Inflammatory macrophage treated with lipopolysaccharide for 4 hours (primary cell): ENCODE measurements around the gene FRMPD1.
"Not testable (repeated sequence)": the region's sequence is repeated elsewhere in the genome, so short reads cannot be mapped to it uniquely, and the experiment has no call there.

Experiments
- DNase-seq: peaks from one replicate; pipeline ENCODE4 v3.0.0-alpha.2; 2020

Gene FRMPD1

DNA sequence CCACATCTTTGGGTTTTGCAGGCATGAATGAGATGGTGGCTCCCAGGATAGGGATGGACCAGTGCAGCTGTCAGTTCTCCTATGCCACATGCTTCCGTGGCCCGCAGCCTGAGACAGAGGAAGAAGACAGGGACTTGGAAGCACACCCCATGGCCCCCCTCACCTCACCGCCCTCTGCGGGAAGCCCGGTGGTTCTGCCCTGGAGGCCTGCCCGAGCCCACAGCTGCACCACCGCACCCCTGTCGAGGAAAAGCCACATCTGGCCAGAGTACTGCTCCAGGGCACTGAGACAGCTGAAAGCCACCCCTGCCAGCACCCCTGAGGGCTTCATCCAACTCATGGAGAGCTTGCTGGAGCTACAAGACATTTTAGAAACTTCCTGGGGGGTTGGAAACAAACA lies 95.2 kb downstream of the FRMPD1 start:
- DNase-seq: no peak

DNA sequence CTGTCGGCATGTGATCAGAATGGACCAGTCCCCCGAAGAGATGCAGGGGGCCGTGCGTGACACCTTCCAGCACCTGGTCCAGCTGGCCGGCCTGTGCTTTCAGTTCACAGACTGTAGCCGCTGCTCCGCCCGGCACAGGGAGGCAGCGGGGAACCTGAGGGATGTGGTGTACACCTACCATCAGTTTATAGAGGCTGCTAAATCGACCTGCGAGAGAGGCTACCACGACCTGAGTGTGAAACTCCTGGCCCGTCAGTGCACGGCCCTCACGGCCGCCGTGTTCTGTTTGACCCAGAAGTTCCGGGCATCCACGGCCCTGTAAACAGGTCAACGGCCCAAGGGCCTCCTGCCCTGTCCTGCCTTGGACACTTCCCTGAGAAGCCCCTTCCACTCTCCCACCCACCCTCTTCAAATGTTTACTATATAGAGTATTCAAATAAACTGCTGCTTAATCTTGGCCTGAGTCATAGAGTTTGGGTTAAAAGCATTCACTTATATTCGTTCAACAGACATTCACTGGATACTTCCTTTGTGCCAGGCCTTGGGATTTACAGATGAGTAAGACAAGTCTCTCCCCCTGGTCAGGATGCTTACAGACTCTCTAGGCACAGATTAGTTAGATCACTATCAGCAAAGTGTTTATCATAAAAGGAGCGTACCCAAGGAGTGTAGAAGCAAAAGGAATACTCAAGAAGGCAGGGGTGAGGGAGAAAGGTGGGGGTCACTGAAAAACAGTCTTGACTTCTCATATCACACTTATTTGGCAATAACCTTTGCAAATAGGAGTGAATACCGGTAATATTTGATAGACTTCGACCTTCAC lies 95.9 kb downstream of the FRMPD1 start:
- DNase-seq: no peak

DNA sequence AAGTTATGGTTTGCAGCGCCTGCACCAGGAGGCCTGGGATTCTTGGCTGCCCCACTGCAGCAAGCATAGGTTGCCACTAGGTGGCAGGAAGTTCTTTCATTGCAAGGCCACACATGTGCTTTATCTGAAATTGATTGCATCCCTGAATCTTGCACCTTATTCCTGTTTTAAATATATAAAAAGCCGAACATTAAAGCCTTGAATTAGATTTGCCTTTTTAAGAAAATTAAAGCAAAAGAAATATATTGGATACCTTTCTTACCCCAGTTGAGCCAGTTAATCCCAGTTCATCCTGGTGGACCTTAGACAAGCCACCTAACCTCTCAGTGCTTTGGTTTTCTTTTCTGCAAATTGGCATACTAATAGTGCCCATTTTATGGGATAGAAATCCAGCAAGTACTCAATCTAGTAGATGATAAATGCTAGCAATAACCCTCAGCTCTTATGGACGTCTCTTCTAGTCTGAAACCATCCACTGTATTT lies 96.6 kb downstream of the FRMPD1 start:
- DNase-seq: peak; percentile 52

DNA sequence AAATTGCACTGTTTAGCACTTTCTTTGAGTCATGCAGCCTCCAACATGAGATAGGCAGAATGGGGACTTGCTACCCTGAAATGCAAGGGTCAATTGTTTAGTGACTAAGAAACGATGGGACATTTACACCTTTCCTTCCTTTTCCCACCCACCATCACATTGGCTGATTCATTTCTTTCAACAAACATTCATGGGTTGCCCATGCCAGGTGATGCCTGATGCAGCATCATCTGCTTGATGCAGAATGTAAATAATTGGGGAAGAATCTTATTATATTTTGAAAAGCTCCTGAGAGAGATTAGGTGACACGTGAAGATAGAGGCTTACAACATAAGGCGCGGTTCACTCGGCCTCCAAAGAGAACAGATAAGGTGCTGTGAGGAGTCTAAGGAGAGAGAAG lies 98.4 kb downstream of the FRMPD1 start:
- no peak for DNase-seq

DNA sequence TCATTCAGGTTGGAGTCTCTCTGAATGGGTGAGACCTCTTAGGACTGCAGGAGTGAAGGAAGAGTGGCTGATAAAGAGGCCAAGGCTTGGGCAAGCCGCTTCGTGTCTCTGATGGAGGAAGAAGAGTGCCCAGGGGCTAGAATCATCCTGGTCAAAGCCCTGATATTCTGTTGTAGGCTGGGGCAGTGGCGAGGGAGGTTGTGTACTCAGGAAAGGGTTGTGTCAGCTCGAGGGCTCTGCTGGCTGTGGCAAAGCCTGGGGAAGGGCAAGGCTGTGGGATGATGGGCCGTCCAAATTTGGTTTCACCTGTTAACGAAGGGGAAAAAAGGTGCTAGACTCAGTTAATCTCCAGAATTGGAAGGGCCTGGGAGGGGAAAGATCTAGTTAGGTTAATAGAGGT lies 100.4 kb downstream of the FRMPD1 start:
- DNase-seq: no peak

DNA sequence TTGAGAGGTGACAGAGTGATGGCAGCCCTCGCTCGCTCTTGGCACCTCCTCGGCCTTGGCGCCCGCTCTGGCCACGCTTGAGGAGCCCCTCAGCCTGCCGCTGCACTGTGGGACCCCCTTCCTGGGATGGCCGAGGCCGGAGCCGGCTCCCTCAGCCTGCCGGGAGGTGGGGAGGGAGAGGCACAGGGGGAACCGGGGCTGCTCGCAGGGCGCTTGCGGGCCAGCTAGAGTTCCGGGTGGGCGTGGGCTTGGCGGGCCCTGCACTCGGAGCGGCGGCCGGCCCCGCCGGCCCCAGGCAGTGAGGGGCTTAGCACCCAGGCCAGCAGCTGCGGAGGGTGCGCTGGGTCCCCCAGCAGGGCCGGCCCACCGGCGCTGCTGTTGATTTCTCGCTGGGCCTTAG lies 101.0 kb downstream of the FRMPD1 start:
- not testable (repeated sequence) for DNase-seq

DNA sequence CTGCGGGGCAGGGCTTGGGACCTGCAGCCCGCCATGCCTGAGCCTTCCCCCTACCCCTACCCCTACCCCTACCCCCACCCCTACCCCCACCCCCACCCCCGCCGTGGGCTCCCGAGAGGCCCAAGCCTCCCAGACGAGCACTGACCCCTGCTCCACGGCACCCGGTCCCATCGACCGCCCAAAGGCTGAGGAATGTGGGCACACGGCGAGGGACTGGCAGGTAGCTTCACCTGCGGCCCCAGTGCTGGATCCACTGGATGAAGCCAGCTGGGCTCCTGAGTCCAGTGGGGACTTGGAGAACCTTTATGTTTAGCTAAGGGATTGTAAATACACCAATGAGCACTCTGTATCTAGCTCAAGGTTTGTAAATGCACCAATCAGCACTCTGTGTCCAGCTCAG lies 101.4 kb downstream of the FRMPD1 start:
- DNase-seq: not testable (repeated sequence)

DNA sequence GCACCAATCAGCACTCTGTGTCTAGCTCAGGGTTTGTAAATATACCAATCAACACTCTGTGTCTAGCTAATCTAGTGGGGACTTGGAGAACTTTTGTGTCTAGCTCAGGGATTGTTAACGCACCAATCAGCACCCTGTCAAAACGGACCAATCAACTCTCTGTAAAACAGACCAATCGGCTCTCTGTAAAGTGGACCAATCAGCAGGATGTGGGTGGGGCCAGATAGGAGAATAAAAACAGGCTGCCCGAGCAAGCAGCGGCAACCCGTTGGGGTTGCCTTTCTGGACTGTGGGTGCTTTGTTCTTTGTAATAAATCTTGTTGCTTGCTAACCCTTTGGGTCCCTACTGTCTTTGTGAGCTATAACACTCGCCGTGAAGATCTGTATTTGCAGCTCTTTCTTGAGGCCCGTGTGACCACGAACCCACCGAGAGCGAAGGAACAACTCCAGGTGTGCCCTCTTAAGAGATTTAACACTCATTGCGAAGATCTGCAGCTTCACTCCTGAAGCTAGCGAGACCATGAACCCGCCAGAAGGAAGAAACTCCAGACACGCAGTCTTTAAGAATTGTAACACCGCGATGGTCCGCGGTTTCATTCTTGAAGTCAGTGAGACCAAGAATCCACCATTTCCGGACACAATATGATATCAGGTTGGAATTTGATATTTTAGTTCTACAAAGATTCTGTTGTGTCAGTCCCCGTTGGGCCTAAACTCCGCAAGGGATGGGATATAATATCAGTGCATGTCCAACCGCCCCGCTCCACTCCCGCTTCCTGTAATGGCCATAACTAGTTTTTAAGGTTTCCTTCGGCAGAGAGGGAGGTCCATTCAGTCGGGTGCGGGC lies 102.1 kb downstream of the FRMPD1 start:
- no peak for DNase-seq

DNA sequence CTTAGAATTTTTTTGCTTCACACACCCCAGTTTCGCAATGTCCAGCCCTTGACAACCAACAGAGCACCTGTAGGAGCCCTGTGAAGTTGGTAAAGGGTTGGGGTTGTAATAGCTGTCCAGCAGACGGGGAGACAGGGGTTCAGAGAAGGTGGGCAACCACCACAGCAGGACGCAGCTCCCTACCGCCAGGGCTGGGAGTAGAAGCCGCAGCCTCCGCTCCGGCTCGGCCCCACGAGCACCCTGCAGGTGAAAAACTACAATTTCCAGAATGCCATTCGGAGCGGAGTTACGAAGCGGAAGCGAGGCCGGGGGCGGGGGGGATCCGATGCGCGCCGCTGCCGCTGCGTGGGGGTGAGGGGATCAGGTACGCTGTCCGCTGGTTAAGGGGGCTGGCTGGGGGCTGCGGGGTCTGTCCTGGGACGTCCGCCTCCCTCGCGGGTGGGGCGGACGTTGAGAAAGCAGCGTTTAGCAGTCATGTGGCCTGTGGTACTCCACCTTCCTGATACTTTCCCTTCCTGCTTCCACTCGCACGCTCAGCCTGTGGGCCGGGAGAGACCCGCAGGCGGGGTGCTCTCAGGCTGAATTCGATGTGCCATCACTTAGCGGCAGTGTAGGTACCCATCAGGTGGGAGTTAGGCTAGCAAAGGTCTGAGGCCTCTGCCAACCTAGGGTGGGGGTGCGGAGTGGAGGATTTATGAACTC lies 102.9 kb downstream of the FRMPD1 start, which contains the start of gene TRMT10B:
Gene TRMT10B, plus strand, starts transcription at position 317 of the 702 bp plus-strand sequence. CDS start 8,127 bp downstream, outside the sequence.
- peak; percentile 72 for DNase-seq

DNA sequence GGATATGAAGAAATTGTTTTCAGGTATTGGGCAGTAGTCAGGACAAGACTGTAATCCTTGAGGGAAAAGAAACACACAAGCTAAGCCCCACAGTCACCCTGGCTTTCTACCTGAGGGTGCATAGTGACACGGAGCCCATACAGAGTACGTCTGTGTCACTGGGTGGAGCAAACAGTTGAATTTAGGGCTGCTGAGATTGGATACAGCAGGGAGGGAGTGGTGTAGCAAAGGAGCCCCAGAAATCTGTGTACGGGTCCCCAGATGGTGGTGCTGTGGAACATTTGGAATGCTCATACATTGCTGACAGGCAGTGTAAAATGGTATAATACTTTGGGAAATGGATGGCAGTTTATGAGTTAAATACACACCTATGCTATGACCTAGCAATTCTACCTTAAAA lies 108.0 kb downstream of the FRMPD1 start:
- DNase-seq: no peak

DNA sequence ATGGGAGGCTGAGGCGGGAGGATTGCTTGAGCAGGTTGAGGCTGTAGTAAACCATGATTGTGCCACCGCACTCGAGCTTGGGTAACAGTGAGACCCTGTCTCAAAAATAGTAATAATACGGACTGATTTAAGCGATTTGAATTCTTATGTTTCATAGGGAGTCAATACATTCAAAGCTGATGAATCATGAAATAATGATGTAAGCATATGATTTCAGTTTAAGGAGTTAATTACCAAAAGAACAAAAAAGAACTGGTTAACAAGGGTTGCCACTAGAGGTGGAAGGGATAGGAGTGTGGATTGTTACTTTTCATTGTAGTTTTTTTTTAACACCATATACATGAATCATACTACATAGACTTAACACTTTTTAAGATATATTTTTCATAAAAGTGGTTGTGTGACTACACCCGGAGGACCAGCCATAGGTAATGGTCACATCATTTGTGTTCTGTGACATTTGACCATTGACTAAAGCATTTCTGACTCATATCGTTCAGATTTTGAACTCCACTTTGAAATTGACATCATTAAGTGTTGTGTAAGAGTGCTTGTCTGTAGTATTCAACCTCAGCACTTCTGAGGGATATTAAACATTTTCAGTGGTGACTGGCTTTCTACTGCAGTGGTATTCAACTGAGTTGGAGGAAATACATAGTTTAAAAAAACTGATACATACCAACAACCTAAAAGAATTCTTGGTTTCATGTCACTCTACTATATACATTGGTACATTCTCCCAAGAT lies 109.8 kb downstream of the FRMPD1 start:
- DNase-seq: peak; percentile 15

DNA sequence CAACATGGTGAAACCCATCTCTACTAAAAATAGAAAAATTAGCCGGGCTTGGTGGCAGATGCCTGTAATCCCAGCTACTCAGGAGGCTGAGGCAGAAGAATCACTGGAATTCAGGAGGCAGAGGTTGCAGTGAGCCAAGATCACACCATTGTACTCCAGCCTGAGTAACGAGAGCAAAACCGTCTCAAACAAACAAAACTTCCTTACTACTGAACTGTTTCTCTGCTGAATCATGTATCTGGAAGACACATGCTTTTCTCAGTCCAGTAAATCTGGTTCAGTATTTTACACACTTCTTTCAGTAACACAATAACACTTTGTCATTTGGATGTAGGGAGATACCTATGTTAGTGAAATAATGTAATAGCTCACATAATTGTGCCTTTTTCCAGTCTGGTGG lies 110.8 kb downstream of the FRMPD1 start:
- no peak for DNase-seq

DNA sequence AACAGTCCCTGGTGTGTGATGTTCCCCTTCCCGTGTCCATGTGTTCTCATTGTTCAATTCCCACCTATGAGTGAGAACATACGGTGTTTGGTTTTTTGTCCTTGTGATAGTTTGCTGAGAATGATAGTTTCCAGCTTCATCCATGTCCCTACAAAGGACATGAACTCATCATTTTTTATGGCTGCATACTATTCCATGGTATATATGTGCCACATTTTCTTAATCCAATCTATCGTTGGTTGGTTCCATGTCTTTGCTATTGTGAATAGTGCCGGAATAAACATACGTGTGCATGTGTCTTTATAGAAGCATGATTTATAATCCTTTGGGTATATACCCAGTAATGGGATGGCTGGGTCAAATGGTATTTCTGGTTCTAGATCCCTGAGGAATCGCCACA lies 114.5 kb downstream of the FRMPD1 start:
- not testable (repeated sequence) for DNase-seq

DNA sequence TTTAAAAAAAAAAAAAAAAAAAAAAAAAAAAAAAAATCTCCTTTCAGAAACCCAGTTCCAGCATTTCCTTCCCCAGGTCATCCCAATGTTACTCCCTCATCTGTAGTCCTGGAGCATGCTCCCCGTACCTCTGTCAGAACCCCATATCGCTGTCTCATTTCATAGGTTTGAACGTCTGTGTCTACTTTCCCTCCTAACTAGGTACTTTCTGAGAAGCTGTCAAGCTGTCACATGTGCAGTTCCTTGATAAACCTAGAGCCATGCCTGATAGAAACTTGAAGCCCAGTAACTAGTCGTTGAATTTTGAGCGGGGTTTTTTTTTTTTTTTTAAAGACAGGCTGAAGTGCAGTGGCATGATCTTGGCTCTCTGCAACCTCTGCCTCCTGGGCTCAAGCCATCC lies 118.6 kb downstream of the FRMPD1 start:
- DNase-seq: no peak

DNA sequence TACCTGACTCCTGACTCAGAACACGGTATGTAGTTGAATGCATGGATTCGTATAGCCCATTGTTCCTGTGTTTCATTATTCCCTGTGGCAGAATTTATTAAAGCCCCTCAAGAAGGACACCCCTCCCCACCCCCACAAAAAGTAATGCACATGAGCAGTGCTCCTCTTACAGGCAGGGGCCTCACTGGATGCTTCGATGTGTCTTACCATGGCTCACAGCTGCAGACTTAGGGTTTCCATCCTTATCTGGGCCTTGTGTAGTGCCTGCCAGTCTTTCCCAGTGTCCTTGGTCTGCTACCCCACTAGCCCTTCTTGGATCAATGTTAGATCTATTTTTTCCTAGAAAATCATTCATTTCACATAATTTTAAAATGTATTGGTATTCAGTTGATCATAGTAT lies 119.2 kb downstream of the FRMPD1 start:
- no peak for DNase-seq

DNA sequence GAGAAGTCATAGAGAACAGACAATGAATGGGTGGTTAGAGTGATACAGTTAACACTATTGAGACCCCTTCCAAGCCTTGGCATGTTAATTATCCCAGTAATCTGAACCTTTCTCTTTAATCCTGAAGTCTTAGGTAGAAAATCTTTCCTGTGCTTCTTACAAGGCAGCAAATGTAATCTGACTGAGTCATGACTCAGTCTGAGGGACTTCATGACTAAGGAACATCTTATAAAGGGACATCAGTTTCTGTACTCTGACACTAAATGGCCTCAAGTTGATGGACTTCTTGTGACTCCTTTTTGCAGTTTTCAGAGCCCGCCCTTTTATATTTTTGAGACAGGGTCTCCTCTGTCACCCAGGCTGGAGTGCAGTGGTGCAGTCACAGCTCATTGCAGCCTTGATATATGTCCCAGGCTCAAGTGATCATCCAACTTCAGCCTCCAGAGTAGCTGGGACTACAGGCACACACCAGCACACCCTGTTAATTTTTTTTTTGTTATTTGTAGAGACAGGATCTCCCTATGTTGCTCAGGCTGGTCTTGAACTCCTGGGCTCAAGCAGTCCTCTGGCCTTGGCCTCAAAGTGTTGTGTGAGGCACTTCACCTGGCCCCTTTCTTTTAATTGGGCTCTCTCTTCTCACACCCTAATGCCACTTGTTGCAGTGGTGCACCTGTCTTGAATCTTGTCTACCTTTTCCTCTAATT lies 124.6 kb downstream of the FRMPD1 start:
- DNase-seq: no peak

DNA sequence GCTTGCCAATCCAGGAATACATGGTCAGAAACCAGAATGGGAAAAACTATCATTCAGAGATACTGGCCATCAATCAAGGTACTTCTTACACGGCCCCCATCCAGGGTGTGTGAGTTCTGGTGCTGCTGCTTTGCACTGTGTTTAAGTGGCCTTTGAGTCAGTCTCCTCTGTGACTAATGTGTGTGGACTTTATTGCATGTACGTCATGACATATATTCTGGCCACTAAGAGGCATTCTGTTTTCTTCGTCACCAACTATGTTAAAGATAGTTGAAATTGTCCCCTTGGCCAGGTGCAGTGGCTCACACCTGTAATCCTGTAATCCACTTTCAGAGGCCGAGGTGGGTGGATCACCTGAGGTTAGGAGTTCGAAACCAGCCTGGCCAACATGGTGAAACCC lies 125.6 kb downstream of the FRMPD1 start:
- DNase-seq: no peak

DNA sequence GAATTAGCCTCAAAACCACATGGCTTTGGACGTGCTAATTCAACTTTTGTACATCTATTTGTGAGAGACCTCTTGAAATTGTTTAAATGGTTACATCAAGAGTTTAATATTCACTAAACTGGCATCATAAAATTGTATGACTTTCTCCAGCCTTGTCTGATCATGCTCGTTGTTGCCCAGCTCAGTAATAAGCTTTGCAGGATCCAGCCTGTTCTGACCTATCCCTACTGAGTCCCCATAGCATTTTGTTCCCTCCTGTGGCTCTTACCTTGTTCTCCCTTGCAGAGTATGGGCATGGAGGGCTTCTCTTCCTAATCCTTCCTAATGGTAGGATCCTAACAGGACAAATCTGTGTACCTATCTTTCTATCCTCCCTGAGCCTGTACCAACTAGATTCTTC lies 127.8 kb downstream of the FRMPD1 start:
- DNase-seq: no peak

DNA sequence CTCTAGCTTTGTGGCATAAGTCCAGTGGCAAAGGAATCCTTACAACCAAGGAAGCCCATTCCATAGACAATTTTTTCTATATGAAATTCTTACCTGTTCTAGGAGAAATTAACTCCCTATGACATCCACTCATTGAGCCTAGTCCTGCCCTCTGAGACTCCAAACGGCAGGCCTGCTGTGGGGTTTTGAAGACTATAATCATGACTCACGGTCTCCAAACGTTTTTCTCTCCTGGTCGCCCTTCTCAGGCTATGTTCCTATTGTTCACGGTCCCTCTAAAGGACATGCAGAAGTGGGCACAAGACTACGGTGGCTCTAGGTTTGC lies 133.5 kb downstream of the FRMPD1 start:
- no peak for DNase-seq

DNA sequence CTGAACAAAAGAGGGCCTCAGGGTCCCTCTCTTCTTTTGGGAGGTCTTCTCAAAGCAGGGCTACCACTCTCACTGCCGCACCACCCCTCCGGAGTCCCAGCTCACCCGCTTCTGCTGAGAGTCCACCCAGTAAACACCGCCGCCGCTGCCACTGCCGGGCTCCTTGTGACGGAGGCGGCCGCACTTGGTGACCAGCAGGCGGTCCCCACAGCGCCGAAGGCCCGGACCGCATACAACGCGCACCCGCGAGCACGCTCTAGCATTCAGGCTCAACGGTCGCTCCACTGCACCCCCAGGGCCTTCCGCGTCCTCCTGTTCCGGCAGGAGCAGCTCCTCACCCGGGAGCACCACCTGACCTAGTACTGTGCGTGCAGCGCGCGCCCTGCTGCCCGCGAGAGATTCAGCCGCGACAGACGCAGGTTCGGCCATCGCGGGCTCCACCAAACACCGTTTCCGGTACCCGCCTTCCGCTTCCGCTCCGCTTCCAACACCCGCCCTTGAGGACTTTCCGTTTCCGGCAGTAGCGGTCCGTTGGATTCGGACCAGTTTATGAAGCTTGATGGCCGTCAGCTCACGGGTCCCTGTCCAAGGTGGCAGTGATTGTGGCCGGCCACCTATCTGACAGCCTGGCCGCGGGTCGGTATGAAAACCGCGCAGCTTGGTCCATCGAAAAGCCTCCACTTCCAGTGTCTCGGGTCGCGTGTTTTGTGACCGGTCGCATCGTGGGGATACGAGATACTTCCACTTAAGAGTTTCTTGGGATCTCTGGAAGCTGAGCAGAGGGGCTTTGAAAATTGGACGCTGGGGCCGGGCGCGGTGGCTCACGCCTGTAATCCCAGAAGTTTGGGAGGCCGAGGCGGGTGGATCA lies 134.1 kb downstream of the FRMPD1 start, which contains the start of gene EXOSC3:
Gene EXOSC3, minus strand, starts transcription at position 449 of the 868 bp plus-strand sequence. Its CDS starts 20 bp downstream, at position 429.
- peak; percentile 94 for DNase-seq

DNA sequence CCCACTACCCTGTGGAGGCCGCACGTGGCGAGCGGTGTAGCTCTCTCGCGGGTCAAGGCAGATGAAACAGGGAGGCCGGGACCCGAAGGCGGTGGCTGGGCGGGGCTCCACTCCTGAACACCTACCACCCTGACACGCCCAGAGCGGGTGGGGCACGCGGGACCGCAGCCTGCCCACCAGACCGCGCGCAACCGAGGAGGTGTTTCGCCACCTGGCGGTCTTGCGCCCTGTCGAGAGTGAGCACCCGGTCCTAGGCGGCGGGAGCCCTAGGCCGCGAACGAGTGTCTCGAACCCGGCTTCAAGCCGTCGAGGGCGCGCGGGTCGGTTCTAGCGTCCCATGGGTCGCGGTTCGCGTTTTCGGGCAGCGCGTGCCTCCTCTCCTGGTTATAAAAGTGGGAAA lies 136.3 kb downstream of the FRMPD1 start:
- no peak for DNase-seq
